HG03558 (cell line): Measurements from ENCODE around the gene SKI.
"Not testable (repeated sequence)": the region's sequence is repeated elsewhere in the genome, so short reads cannot be mapped to it uniquely, and the experiment has no call there.

ENCODE experiments used
- ATAC-seq: cut with Tn5 transposase; IDR thresholded peaks from one replicate; pipeline ENCODE4 v1.9.1; 2021; ENCODE audit warnings: moderate number of reproducible peaks; ENCODE audit not compliant: unreplicated experiment; ENCODE audit errors: extremely low read depth

Gene SKI

DNA sequence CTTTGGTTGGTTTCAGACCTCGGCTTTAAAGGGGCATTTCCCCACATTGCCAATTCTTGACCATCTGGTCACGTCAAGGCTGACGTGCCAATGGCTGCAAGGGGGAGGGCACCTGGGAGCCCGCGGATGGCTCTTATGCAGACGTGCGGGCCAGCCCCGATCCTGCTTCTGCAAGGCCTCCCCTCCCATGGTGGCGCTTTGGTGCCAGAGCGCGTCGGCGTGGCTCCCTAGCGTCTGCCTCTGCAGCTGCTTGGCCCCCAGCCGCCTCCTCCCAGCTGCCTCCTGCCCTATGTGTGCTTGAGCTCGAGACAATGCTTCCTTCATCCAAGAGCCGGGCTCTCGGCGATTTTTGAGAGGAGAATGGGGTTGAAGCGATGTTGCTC, 29.1 kb downstream of the SKI start:
- no peak for ATAC-seq

DNA sequence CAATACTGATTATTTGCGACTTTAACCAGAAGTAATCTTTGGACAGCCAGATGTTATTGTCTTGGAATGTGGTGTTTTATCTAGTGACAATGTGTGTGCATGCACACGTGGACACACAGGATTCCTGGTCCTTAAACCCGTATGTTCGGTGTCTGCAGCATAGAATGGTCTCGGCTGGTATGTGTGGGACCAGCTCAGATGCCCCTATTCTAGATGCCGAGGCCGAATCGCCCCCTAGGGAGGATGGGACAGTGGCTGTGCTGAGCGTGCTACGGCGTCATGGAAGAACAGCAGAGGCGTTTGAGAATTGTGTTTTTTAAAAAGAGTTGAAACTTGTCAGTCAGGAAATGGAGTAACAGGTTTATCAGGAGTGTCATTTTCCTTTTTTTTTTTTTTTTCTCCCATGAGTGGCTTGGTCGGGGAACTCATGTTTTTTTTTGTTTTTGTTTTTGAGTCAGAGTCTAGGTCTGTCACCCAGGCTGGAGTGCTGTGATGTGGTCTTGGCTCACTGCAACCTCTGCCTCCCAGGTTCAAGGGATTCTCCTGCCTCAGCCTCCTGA, 30.1 kb downstream of the SKI start:
- no peak for ATAC-seq

DNA sequence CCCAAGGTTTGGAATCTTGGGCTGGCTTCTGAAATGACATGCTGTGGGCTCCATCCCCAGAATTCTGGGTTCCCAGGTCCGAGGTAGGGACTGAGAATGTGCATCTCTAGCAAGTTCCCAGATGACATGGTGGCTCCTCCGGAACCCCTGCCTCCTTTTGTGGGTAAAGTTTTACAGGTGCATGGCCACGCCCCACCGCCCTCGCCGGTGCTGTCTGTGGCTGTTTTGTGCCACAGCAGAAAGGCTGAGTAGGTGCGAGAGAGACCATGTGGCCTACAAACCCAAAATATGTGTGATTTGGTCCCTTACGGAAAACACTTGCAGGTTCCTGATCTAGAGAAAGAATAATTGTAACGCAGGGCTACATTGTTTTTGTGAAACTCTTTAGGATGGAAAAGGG, 30.9 kb downstream of the SKI start:
- no peak for ATAC-seq

DNA sequence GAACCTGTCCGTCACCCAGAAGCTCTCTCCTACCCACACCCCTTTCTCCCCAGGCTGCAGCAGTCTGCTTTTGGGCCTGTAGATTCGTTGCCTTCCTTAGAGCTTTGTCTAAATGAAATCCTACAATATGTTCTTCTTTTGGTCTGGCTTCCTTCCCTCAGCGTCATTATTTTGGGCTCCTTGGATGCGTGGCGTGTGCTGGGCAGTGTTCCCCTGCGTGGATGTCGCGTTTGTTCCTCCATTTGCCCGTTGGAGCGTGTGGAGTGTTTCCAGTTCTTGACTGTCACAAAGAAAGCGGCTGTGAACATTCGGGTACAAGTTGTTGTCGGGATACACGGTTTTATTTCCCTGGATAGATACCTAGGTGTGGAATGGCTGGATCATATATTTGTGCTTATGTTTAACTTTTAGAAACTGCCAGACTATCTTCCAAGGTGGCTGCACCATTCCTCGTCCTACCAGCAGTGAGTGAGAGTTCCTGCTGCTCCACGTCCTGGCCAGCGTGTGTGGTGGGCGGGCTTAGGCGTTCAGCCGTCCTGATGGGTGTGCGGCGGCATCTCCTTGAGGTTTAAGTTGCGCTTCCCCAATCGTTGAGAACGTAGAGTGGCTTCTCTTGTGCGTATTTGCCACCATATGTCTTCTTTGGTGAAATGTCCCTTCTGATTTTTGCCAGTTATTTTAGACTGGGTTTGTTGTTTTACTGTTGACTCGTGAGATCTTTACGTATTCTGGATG, 31.7 kb downstream of the SKI start:
- no peak for ATAC-seq

GRCh38 chr1:2260470-2260869, 32.4 kb downstream of the SKI start:
- not testable (repeated sequence) for ATAC-seq

GRCh38 chr1:2260917-2261316, 32.8 kb downstream of the SKI start:
- no peak for ATAC-seq

DNA sequence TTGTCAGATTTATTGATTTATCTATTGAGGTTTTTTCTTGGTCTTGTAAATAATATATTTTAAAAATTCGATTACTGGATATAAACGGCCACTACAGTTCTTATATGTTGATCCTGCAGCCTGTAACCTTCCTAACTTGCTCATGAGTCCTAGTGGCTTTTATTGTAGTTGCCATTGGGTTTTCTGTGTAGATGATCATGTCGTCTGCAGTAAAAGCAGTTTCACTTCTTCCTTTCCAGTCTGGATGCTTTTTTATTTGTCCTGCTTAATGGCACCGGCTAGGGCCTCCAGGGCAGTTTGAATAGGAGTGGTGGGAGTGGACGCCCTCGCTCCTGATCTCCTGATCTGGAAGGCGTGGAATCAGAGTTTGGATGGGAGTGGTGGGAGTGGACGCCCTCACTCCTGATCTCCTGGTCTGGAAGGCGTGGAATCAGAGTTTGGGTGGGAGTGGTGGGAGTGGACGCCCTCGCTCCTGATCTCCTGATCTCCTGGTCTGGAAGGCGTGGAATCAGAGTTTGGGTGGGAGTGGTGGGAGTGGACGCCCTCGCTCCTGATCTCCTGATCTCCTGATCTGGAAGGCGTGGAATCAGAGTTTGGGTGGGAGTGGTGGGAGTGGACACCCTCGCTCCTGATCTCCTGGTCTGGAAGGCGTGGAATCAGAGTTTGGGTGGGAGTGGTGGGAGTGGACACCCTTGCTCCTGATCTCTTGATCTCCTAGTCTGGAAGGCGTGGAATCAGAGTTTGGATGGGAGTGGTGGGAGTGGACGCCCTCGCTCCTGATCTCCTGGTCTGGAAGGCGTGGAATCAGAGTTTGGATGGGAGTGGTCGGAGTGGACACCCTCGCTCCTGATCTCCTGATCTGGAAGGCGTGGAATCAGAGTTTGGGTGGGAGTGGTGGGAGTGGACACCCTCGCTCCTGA, 33.6 kb downstream of the SKI start:
- ATAC-seq = not testable (repeated sequence)

DNA sequence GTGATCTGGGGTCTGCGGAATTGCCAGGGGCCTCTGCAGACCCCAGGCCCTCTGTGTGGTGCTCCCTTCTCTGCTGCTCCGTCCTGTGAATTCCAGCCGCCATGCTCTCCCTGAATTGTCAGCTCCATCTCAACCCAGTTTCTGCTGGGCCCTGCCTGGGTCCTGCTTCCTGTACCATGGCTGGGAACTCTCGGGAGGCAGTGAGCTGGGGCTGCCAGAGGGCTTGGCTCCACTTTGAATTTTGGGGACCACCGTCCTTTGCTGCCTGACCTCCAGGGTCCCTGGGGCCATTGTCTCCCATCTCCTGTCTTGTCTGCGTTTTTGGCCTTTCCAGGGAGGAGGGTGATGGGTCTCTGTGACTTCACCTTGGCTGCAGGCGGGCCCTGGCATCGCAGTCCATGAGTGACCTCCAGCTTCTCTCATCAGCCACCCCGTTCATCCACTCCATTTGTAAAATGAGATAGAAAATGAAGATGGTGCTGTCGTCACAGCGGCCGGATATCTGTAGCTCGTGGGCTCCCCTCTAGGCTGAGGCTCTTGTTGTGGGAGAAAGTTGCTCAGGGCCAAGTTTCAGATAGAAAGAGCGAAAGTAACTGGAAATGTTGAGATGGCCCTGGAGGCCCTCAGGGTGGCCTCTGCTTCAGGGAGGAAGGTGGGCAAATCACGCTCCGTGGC, 38.3 kb downstream of the SKI start:
- ATAC-seq = no peak

GRCh38 chr1:2267051-2267830, 39.1 kb downstream of the SKI start:
- ATAC-seq = no peak

DNA sequence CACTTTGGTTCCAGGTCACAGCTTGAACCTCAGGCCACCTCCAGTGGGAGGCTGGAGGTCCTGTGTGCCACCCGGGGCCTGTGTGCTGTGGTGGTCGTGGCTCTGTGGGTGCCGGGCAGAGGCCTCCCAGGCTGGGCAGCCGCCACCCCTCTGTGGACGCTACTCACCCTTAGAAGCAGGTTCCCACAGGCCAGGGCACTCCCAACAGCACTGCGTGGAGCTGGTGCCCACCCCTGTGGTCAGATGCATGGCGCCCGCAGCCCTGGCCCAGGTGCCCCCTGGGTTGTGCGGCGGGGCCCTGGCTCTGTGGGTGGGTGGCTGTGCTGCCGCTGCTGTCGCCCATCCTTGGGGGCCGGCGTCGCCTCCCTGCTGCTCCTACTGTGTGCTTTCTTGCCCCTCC, 39.7 kb downstream of the SKI start:
- no peak for ATAC-seq

DNA sequence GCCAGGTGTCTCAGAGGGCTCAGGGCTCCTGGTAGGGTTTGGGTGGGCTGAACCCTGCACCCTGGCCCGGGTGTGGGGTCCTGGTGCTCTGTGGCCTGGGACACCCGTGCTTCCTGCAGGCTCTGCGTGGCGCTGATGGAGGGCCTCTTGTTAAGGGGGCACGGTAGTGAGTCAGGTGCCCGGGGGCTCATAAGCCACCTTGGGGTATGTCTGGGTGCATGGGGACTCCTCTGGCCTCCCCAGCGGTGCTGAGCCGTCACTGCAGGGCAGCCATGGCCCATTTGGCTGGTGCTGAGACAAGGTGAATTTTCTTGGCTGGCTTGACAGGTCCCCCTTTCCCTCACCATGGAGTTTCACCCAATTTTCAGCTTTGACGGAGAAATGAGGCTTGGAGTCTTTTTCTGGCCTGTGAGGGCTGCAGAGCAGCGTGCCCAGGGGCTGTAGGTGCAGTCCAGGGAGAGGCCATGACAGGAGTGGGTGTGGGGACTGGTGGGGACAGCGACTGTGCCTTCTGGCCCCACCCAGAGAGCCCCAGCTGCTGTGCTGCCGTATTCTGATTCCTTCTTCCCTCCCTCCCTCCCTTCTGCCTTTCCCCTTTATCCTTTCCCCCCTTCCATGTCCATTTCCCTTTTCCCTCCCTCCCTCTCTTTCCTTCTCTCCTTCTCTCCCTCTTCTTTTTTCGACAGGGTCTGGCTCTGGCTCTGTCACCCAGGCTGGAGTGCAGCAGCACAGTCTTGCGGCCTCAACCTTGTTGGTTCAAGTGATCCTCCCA, 40.4 kb downstream of the SKI start:
- ATAC-seq = no peak

DNA sequence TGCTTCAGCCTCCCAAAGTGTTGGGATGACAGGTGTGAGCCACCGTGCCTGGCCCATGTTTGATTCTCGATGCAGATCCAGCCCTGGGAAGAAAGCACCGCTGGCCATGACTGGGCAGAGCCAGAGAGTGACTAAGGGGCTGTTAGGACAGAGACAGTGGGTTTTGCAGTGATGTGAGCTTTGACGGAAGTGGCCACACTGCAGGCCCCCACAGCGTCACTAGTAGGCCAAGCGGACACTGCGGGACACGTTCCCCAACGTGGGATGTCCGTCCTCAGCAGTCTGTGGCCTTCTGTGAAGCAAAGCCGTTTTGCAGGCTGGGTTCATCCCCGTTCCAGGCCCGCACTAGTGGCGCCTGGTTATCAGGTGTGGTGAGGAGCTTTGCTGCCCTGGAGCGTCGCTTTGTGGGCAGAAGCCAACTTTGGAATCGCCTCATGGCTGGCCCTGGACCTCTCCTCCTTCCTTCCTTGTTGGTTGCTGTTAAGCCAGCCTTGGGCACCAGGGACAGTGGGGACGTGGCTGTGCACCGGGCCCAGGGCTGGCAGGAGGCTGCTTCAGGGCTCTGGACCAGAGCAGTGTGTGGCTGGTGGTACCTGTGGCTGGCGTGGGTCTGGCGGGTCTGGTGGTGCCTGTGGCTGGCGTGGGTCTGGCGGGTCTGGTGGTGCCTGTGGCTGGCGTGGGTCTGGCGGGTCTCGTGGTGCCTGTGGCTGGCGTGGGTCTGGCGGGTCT, 41.2 kb downstream of the SKI start:
- no peak for ATAC-seq

- no peak for ATAC-seq
Measured at GRCh38 chr1:2269922-2270259, 41.8 kb downstream of the SKI start.

GRCh38 chr1:2270260-2271100, 42.4 kb downstream of the SKI start:
- no peak for ATAC-seq

DNA sequence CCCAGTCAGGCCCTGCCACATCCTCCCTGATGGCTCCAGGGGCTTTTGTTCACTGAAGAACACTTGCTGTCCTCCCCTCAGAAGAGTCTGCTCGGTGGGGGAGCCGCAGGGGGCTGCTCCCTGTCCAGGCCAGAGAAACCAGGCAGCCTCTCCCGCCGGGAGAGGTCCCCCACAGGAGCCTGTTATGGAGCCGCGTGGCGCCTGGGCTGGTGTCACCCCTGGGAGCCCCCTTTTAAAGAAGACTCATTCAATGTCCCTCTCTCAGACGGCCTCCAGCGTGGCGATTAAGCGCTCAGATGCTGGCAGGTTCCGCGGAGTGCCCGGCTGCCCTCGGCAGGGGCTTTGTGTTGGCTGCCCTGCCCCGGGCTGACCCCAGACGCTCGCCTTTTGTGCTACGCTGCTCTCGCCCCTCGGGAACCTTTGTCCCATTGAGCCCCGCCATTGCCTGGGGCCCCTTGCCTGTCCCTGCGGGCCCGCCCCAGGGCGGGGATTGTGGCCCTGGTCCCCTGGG, 43.1 kb downstream of the SKI start:
- ATAC-seq = no peak

- ATAC-seq = no peak
Measured at GRCh38 chr1:2271841-2272655, 43.9 kb downstream of the SKI start.
